OCI-M1 (cell line): ENCODE measurements around the gene GMCL2.
A peak's percentile ranks its signal among the peaks of the same experiment; 100 is the strongest.
"Not testable (repeated sequence)": the region's sequence is repeated elsewhere in the genome, so short reads cannot be mapped to it uniquely, and the experiment has no call there.

Experiments used
- DNase-seq: peaks from one replicate; lab custom pipeline; 2025; lab: John Stamatoyannopoulos, UW

GMCL2 gene

DNA sequence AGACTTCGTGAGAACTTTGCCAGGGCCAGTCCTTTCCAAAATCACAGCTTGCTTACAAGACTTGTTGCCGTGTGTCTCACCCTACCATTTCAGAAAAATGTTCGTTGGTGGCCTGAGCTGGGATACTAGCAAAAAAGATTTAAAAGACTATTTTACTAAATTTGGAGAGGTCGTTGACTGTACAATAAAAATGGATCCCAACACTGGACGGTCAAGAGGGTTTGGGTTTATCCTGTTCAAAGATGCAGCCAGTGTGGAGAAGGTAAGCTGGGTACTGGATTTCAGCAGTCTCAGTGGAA, 18.5 kb upstream of the GMCL2 start:
- no peak for DNase-seq

GRCh38 chr5:178204935-178205748, 18.0 kb upstream of the GMCL2 start:
- peak; percentile 86 for DNase-seq

GRCh38 chr5:178204182-178204934, 17.2 kb upstream of the GMCL2 start, which contains the start of gene HNRNPAB:
Gene HNRNPAB, plus strand, starts transcription at chr5:178204533. Its CDS starts 305 bp downstream, at chr5:178204838.
- peak; percentile 97 for DNase-seq

- DNase-seq: no peak
Observed at GRCh38 chr5:178203670-178204181, 16.6 kb upstream of the GMCL2 start.

DNA sequence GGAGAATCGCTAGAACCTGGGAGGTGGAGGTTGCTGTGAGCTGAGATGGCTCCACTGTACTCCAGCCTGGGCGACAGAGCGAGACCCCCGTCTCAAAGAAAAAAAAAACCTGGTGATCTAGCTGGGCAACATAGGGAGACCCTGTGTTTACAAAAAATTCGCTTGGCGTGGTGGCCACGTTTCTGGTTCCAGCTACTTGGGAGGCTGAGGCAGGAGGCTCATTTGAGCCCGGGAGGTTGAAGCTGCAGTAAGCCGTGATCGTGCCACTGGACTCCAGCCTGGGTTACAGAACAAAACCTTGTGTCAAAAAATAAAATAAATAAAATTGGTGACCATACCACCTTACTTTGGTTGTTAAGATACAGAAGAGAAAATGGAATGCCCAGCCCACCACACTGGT, 15.4 kb upstream of the GMCL2 start:
- no peak for DNase-seq

- DNase-seq: no peak
Observed at GRCh38 chr5:178201927-178202235, 14.7 kb upstream of the GMCL2 start.

DNA sequence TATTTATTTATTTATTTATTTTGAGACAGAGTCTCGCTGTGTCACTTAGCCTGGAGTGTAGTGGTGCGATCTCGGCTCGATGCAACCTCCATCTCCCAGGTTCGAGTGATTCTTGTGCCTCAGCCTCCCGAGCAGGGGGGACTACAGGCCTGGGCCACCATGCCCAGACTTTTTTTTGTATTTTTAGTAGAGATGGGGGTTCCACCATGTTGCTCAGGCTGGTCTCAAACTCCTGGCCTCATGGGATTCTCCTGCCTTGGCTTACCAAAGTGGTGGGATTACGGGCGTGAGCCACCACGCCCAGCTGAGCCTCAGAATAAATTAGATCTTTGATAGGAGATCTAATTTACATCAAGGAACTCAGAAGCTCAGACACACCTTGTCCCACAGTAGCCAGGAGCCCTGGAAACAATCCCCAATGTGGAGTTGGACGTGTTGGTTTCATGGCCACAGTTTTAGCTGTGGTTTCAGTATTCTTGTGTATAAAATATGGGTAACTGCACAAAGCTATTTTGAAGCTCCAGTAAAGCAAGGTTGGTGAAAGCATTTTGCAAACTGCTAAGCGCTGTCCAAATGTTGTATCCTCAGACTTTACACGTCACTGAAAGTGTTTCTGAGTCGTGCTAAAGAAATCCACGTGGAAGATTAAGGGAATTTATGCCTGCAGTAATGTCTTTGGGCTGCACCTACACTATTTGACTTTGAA, 14.2 kb upstream of the GMCL2 start:
- no peak for DNase-seq

- no peak for DNase-seq
Observed at GRCh38 chr5:178199581-178200434, 12.6 kb upstream of the GMCL2 start.

DNA sequence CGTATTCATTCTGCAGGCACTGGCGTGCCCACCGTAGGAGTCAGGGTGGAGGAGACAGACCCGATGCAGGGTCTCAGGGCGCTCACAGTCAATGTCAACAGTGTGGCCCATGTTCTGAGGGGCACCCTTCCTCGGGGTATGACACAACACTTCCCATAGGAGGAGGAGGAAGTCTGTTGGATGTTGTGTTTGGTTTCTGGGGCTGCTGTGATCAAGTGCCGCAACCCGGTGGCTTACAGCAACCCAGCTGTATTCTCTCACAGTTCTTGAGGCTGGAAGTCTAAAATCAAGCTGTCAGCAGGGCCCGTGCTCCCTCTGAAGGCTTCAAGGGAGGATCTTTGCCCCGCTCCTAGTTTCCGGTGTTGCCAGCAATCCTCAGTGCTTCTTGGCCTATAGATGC, 11.5 kb upstream of the GMCL2 start:
- DNase-seq: no peak

DNA sequence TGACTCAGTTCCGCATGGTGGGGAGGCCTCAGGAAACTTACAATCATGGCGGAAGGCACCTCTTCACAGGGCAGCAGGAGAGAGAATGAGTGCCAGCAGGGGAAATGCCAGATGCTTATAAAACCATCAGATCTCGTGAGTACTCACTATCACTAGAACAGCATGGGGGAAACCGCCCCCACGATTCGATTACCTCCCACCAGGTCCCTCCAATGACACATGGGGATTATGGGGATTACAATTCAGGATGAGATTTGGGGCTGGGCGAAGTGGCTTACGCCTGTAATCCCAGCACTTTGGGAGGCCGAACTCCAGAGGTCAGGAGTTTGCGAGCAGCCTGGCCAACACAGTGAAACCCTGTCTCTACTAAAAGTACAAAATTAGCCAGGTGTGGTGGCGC, 11.0 kb upstream of the GMCL2 start:
- not testable (repeated sequence) for DNase-seq

GRCh38 chr5:178196986-178197385, 9.8 kb upstream of the GMCL2 start:
- DNase-seq: peak; percentile 41

DNA sequence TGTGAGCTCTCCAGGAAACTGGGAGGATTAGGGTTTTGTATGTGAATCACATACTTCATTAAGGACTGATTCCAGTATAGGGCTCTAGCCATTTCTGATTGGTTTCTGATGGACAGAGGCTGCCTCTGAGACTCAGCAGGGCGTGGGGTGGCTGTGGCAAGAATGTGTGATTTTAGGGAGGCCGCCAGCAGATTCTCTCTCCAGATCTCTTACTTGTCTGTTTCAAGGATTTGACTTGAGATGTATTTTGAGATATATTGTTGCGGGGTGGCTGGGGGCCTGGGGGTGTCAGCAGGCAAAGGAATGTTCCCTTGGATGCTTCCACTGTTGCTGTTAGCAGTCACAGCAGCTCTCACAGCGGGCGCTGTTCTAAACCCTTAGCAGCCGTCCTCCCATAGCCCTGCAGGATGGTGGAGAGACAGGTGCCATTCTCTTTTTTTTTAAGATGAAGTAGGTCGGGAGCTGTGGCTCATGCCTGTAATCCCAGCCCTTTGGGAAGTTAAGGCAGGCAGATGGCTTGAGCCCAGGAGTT, 9.2 kb upstream of the GMCL2 start:
- DNase-seq: no peak

DNA sequence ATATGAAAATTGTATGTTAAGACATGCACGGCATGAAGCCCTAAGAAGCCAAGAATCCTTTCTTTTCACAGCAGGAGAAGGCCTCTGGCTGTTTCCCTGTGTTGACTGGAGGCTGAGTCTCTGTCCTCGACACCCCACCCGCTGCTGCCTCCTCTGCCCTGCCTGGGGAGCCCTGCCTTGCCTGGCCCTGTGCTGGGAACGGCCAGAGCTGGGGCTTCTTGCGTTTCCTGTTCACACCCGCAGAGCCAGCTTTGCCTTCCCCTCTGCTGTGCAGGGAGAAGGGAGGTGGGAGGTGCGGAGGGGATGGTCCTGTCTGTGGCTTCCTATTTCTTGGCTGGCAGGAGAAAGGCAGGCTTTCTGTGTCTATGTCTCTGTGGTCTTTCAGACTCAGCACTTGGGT, 6.9 kb upstream of the GMCL2 start:
- DNase-seq: no peak

- no peak for DNase-seq
Observed at GRCh38 chr5:178193251-178193809, 6.2 kb upstream of the GMCL2 start.

GRCh38 chr5:178192787-178193186, 5.6 kb upstream of the GMCL2 start:
- DNase-seq: no peak

GRCh38 chr5:178192244-178192643, 5.1 kb upstream of the GMCL2 start:
- no peak for DNase-seq

- no peak for DNase-seq
Observed at GRCh38 chr5:178191661-178192060, 4.5 kb upstream of the GMCL2 start.

- DNase-seq: no peak
Observed at GRCh38 chr5:178189433-178189832, 2.3 kb upstream of the GMCL2 start.

- no peak for DNase-seq
Observed at GRCh38 chr5:178186427-178186826, 744 bp downstream of the GMCL2 start.

- DNase-seq: peak; percentile 75
Observed at GRCh38 chr5:178182158-178182876, 4.9 kb downstream of the GMCL2 start.
